Measurements from ENCODE around the gene TPTE.
"Not testable (repeated sequence)": the region's sequence is repeated elsewhere in the genome, so short reads cannot be mapped to it uniquely, and the experiment has no call there.

The TPTE gene

GRCh38 chr21:10521091-10521598 is at the start of gene TPTE:
Gene TPTE (plus strand): TSS chr21:10521583. CDS start chr21:10538724, 17,141 bp downstream.
- DNase-seq: no peak

- DNase-seq: not testable (repeated sequence)
Observed at GRCh38 chr21:10471999-10472398, 49.4 kb upstream of the TPTE start.

- DNase-seq: not testable (repeated sequence)
Observed at GRCh38 chr21:10477794-10478193, 43.6 kb upstream of the TPTE start.

- not testable (repeated sequence) for DNase-seq
Observed at GRCh38 chr21:10479875-10480274, 41.5 kb upstream of the TPTE start.

- DNase-seq: not testable (repeated sequence)
Observed at GRCh38 chr21:10484864-10485263, 36.5 kb upstream of the TPTE start.

- DNase-seq: not testable (repeated sequence)
Observed at GRCh38 chr21:10490453-10490852, 30.9 kb upstream of the TPTE start.

- no peak for DNase-seq
Observed at GRCh38 chr21:10511116-10511515, 10.3 kb upstream of the TPTE start.

GRCh38 chr21:10516889-10517288 is 4.5 kb upstream of the TPTE start:
- DNase-seq: not testable (repeated sequence)

- not testable (repeated sequence) for DNase-seq
Observed at GRCh38 chr21:10517904-10518303, 3.5 kb upstream of the TPTE start.

GRCh38 chr21:10521835-10522500 is 585 bp downstream of the TPTE start:
- not testable (repeated sequence) for DNase-seq

- DNase-seq: no peak
Observed at GRCh38 chr21:10539956-10540355, 18.6 kb downstream of the TPTE start.

GRCh38 chr21:10544376-10544775 is 23.0 kb downstream of the TPTE start:
- DNase-seq: not testable (repeated sequence)

- DNase-seq: not testable (repeated sequence)
Observed at GRCh38 chr21:10547868-10548267, 26.5 kb downstream of the TPTE start.

- DNase-seq: not testable (repeated sequence)
Observed at GRCh38 chr21:10548331-10548954, 27.1 kb downstream of the TPTE start.

- not testable (repeated sequence) for DNase-seq
Observed at GRCh38 chr21:10570803-10571202, 49.4 kb downstream of the TPTE start.

- DNase-seq: not testable (repeated sequence)
Observed at GRCh38 chr21:10574531-10575310, 53.3 kb downstream of the TPTE start.

- no peak for DNase-seq
Observed at GRCh38 chr21:10575311-10575667, 53.9 kb downstream of the TPTE start.

- not testable (repeated sequence) for DNase-seq
Observed at GRCh38 chr21:10578910-10579309, 57.5 kb downstream of the TPTE start.

GRCh38 chr21:10589115-10589514 is 67.7 kb downstream of the TPTE start:
- DNase-seq: not testable (repeated sequence)

- not testable (repeated sequence) for DNase-seq
Observed at GRCh38 chr21:10607074-10607473, 85.7 kb downstream of the TPTE start.

GRCh38 chr21:10614285-10614684 is 92.9 kb downstream of the TPTE start:
- not testable (repeated sequence) for DNase-seq

GRCh38 chr21:10616061-10616460 is 94.7 kb downstream of the TPTE start:
- DNase-seq: not testable (repeated sequence)

- no peak for DNase-seq
Observed at GRCh38 chr21:10616535-10616934, 95.2 kb downstream of the TPTE start.
